ENCODE measurements around the gene DCDC2C.

DCDC2C gene

DNA sequence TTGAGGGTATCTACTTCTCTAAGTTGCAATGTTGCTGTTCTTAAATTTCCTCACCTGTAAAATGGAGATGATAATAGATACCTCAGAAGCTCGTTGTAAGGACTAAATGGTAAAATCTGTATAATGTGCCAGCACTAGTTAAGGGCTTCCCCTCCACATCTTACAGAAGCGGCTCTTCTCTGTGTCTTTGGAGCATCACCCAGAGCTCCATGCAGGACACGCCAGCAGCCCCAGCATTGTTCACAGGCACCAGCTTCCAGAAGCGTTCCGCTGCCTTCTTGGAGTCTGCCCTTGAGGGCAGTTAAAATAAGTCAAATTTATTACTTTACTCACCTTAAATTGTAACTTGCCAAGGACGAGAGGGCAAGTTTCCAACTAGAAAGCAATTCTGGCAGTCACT is 5.8 kb downstream of the DCDC2C start:
- DNase-seq (ENCODE audit: low read depth in 2 of 2): no peak

DNA sequence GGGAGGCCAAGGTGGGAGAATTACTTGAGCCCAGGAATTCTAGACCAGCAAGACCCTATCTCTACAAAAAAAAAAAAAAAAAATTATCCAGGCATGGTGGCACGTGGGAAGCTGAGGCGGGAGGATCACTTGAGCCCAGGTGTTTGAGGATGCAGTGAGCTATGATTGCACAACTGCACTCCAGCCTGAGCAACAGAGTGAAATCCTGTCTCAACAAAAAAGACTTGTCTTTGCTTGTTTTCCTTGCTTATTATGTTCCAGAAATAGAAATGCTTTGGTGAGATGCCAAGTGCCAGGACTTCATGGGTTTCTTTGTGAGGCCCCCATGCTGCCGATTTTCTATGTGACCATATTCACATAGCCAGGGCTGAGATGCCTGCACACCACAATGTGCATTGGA is 9.0 kb downstream of the DCDC2C start:
- DNase-seq (ENCODE audit: low read depth in 2 of 2): no peak

DNA sequence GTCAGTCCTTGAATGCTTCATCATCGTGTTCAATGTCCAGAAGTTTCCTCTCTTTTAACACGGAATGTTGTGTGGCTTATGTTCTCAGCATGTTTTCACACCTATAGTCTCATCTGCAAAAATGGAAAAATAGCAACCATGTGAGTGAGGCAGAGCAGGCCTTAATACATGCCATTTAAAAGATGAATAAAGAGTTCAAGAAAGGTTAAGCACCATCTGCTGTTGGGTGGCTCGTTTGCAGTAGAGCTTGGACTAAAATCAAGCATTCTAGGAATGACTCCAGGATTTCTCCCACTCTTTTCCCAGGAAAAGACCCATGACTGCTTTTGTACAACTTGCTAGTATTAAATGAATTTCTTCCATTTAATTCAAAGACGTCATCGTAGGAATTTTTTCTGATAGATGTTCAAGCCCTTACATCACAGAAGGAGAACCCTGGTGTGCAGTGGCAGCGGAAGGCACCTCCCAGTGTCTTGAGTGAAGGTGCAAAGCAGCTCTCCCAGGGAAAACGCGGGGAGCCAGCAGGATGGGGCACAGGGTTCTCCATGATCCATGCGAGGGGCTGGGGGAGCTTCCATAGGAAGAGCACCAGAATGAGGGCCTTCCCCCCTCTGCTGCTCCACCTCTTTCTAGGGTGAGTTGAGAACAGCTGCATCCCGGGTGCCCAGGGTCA is 9.6 kb downstream of the DCDC2C start:
- no peak for DNase-seq (ENCODE audit: low read depth in 2 of 2)

DNA sequence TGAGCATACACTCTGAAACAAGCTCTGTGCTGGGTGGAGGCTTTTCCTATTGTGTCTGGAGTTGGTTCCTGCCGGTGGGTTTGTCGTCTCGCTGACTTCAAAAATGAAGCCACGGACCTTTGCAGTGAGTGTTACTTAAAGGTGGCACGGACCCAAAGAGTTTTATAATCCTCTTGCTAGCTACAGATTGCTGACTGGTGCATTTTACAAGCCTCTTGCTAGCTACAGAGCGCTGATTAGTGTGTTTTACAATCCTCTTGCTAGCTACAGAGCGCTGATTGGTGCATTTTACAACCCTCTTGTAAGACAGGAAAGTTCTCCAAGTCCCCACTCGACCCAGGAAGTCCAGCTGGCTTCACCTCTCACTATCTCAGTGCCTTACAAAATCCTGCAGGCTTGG is 15.3 kb downstream of the DCDC2C start:
- DNase-seq (ENCODE audit: low read depth in 2 of 2): no peak

DNA sequence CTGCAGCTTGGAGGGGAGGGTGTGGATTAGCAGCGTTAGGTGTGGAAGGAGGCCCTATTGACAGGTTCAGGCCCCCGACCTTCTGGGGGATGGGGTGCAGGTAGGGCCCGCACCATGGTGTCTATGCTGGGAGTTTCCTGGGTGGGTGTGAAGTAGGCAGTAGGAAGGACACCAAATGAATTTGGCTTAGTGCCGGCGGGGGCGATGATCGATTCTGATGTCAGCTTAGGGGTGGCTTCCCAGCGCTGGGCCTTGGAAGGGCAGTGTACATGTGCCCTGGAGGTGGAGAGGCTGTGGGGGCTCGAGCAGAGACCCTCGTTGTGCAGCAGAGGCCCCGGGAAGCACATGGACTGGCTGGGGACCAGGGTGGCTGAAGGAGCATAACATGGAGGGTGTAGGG is 21.6 kb downstream of the DCDC2C start:
- DNase-seq (ENCODE audit: low read depth in 2 of 2): no peak

DNA sequence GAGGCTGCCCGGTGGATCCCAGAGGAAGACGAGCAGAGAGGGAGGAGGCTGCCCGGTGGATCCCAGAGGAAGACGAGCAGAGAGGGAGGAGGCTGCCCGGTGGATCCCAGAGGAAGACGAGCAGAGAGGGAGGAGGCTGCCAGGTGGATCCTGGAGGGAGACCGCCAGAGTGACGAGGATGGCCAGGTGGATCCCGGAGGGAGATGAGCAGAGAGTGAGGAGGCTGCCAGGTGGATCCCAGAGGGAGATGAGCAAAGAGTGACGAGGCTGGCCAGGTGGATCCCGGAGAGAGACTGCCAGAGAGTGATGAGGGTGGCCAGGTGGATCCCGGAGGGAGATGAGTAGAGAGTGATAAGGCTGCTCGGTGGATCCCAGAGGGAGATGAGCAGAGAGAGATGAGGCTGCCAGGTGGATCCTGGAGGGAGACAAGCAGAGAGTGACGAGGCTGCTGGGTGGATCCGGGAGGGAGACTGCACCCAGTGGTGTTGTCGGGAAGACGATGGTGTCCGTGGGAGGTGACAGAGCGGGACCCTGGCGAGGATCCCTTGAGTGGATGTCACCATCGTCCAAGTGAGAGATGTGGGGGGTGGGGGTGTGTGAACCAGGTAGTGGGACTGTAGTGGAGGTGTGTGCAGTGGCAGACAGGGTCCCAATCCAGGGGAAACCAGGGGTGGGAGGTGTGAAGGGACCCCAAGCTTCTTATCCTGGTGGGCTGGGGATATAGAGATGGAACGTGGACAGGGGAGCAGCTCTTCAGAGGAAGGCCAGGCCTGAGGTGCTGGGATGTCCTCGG is 22.3 kb downstream of the DCDC2C start:
- DNase-seq (ENCODE audit: low read depth in 2 of 2): no peak

DNA sequence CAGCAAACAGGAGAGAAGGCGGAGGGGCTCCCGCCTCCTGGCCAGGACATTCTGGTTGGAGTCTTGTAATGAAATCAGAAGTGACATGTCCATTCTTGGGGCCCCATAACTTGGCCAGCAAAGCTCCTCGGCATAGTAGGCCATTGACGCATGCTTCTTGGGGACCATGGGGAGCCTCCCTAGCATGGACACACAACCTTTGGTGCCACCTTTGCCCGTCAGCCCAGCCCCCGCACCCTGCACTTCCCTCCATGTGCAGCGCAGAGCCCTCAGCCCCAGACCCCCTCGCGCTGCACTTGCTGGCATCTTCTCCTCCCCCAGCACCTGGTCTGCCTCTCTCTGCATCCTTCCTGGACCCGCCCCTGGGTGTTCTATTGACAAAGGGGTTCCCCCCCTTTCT is 23.1 kb downstream of the DCDC2C start:
- DNase-seq (ENCODE audit: low read depth in 2 of 2): no peak

DNA sequence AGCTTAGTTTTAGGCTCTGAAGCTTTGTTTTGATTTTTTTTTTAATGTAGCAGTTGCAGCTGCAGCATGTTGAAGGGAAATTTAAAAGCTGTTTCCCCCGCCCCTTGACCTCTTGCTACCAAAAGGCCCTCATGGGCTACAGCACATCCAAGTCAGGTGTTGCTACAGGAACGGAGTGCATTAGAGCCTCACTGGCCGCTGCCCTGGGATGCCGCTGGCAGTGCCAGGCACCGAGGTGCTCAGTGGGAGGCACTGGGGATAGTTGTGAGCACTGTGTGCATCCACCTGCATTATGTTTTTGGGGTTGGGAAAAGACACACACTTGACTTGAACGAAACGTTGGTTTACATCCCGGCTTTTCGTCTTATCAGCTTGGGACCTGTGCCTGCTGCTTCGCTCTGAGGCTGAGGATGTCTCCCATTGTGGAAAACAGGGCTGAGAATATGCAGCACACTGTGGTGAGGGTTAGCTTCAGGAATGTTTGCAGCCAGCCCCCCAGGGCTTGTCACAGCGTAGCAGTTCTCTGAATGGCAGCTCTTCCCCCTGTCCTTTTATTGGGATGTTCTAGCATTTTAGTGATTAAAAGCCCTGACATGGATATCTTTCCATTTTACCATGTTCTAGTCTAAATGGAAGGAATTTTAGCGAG is 24.1 kb downstream of the DCDC2C start:
- no peak for DNase-seq (ENCODE audit: low read depth in 2 of 2)

DNA sequence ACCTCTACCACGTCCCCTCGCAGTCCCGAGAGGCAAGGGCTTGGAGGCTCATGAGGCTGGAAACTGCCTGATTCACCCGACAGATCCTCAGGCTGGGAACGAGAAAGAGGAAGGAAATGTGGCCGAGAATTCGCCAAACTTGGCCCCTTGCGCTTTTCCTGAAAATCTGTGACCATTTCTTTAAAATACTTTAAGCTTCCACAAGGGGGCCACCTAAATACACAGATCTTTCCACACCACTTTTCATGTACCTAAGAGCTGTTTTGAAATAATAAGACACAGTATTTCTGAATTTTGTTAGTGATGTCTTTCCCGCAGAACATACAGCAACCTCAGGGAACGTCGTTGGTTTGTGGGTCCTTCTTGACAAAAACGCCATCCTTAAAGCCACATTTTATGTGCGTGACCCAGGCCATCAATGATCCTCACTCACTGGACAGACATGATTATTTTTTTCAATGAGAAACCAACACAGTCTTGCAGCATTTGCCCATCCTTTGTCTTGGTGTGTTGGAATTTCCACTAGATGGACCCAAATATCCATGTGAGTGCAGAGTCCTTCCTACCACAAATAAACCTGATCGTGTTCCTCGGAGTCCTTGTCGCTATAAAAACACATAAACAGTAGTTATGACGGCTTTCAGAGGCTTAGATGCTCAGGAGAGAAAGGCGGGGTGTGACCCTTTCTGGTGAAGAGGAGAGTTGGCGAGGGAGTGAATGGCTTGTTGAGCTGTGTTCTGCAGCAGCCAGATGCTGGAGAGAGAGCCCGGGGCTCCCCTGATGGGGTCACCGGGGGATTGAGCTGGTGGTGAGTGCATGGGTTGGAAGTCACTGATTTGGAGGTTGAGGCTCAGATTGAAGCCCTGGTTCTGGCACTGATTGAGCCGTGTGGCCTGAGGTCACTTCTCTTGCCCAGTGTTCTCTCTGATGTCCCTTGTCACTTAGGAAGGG is 25.0 kb downstream of the DCDC2C start:
- no peak for DNase-seq (ENCODE audit: low read depth in 2 of 2)

DNA sequence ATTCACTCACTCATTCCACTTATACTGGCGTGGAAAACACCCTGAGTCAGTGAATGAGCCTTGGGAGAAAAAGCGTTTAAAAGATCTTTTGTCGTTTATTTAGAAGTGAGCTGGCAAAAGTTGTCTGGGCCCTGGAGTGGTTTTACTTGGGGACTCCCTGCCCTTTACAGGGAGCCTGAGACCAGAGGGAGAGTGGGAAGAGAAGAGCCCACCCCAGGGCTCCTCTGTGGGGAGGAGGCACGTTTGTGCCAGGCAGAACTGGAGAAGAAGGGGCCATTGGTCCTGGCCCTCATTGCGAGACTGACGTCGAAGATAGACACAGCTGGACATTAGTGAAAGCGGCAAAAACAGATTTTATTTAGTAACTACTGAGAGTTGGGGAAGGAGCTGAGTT is 25.7 kb downstream of the DCDC2C start:
- DNase-seq (ENCODE audit: low read depth in 2 of 2): no peak

DNA sequence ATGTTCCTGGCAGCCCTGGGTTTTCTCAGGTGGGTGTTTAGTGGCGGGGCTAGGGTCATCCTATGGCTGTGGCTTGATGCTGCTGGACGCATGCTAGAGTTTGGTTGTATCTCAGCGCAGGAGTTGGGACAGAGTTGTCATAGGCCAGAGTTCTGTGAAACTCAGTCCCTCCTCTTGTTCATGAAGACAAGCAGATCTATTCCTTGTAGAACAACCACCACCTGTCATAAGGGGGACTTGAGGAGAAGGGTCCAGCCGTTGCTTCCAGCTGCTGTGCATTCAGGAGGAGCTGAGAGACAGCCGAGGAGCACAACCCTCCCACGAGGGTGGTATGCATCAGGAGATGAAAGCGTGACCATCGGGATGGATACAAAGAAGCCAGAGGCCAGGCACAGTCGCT is 26.4 kb downstream of the DCDC2C start:
- no peak for DNase-seq (ENCODE audit: low read depth in 2 of 2)

DNA sequence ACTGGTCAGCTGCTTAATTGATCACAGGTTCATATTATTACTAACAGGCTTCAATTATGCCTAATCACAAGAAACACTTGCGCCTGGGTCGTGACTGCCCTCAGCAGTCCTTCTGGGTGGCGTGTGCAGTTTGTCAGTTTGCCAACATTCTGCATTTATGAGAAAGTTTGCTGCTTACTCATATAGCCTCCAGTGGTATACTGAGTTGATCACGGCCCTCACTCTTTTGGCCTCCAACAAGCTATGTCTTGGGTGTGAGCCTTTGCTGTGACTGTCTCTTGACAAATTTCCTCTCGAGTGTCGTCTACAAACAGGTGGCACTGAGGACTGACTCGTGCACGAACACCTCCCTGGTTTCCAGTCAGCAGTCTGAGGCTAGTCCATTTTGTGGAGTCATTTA is 27.3 kb downstream of the DCDC2C start:
- no peak for DNase-seq (ENCODE audit: low read depth in 2 of 2)

DNA sequence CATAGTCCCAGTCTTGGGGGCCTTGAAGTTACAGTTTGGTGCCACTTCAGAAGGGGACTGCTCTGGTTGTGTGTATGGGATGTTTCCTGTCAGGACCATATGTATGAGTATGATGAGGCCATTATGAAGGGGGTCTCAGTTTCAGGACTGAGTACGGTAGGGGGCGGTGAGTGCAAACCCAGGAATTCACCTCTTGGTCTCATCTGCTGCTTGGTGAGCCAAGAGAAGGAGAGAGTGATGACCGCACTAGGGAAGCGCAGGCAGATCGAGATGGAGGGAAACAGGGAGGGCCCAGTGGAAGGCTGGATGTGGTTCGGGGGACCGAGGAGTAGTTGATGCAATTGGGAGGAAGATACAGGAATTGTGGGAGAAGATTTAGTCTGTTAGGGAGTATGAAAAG is 28.5 kb downstream of the DCDC2C start:
- no peak for DNase-seq (ENCODE audit: low read depth in 2 of 2)

DNA sequence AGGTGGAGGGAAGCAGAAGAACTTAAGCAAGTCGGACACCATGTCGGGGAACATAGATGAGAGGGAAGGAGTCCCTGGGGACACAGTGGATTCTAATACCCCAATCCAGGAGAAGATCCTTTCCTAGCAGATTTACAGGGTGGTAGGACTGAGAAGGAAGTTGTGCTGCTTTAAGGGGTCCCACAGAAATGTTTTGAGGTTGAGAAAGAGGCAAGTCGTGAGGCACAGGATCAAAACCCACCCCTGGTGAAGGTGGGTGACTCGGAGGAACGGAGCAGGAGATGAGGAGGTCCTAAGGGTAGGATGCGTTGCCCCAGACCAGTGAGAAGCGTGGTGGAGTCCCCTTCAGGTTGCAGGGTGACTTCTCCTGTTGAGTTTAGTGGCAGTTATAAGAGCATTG is 32.7 kb downstream of the DCDC2C start:
- DNase-seq (ENCODE audit: low read depth in 2 of 2): no peak

DNA sequence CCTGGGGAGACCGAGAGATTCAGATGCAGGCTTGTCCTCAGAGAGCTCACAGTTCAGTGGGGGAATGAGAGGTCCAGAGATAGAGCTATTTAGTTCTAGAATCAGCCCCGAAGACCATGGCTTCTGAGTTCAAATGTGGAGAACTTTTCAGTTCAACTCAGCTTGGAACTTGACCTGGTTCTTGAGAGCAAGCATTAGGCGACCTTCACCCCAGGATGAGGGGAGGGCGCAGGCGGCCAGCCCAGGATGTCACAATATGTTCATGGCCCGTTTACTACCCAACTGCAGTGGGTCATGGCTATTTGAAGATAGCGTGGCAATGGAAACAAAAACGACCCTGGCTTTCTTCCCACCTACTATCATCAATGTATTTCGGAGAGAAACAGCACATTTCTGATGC is 33.8 kb downstream of the DCDC2C start:
- DNase-seq (ENCODE audit: low read depth in 2 of 2): no peak

DNA sequence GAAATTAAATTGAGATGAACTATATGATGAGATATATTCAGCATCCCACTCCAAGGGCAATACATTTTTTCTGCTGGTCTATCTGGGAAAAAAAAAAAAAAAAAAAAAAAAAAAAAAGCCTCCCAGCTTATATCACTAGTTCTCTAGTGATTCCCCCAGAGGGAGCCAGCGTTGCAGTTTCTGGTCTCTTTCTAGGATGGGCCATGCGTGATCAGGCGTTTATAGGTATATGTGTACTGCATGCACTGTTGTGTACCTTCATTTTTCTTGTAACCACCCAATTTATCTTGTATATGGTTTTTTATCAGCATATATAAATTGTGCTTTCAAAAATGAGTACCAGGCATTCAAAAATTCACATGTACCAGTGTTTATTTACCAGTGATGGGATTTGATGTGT is 35.1 kb downstream of the DCDC2C start:
- no peak for DNase-seq (ENCODE audit: low read depth in 2 of 2)

DNA sequence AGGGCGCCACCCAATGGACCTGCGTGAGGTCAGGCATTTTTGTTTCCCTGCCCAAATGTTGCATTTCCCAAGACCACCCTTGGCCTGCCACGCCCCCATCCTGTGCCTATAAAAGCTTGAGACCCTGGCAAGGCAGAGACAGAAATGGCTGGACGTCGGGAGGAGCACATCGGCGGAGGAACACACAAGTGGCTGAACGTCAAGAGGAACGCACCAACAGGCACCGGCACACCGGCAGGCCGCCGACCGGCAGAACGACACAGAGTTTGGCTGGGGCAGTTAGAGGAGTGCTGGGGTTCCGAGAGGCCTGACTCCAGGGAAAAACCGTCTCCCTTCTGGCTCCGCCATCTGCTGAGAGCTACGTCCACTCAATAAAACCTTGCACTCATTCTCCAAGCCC is 35.9 kb downstream of the DCDC2C start:
- DNase-seq (ENCODE audit: low read depth in 2 of 2): no peak

DNA sequence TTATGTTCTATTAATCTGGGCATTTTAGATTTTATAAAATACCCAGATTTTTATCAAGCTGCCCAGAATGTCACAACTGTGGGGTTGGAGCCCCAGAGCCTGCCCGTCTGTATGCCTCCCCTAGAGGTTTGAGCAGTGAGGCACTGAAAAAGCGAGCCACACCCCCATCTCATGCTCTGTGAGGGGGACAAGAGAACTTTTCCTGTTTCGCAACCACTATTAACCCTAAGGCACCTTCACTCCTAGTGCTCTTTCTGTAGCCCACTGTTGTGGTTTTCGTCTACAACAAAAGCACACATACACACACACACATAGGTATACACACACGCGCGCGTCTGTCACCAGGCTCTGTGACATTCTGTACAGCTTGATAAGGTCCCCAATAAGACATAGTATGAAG is 38.0 kb downstream of the DCDC2C start:
- DNase-seq (ENCODE audit: low read depth in 2 of 2): no peak

DNA sequence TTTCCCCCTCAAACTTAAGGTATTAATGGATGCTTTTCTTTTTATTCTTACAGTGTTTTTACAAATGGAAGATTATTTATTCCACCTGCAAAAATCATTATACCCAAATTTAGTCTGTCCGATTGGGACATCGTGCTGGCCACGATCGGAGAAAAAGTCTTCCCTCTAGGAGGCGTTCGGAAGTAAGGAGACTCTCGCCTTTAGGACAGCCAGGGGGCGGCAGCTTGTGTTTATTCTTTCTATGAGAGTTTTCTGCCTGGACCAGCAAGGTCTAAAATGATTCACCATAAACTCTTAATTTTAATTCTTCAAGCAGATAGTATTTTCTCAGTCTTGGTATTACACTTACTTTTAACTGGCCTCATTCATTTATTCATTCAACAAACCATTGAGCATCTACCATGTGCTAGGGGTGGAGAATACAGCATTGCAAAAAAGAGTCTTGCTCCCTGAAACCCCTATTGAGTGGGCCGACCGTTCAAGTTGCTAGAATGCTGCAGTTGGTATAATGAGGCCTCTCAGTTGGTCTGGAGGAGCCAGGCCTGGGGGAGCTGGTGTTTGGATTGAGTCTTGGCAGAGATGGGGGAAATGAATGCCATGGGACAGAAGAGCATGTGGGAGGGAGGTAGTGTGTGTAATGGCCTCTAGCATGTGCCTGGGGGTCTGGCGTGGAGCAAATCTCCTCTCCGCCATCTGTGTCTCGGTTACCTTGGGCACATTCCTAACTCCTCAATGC is 38.7 kb downstream of the DCDC2C start:
- DNase-seq (ENCODE audit: low read depth in 2 of 2): no peak

DNA sequence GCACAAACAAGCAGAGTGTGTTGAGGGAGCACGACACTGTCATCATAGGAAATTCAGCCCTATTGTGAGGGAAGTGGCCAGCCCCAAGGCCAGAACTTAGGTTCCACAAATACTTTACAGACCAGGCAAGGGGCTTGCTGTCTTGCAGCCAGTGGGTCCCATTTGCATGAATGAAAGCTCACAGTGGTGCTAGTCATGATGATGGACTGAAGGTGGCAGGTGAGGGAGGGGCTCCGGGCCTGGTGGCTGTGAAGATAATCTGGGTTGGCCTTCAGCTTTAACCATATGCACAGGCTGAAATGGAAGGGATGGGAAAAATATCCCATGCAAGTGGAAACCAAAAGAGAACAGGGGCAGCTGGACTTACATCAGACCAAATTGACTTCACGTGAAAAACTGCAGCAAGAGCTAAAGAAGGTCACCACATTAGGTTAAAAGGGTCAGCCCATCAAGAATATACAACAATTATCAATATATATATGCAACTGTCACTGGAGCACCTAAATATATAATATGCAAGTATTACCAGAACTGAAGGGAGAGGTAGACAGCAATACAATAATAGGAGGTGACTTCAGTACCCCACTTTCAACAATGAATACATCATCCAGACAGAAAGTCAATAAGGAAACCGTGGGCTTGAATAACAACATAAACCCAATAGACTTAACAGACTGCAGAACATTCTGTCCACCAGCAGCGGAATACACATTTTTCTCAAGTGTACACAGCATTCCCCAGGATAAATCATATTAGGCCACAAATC is 39.6 kb downstream of the DCDC2C start:
- no peak for DNase-seq (ENCODE audit: low read depth in 2 of 2)
